Anterior cingulate cortex (tissue), 58 donors: ENCODE data around the gene POU4F1.

ENCODE experiments used
- DNase-seq, 58 donors: peaks; one replicate each; lab custom pipeline; 2025; lab: John Stamatoyannopoulos, UW

POU4F1 gene

DNA sequence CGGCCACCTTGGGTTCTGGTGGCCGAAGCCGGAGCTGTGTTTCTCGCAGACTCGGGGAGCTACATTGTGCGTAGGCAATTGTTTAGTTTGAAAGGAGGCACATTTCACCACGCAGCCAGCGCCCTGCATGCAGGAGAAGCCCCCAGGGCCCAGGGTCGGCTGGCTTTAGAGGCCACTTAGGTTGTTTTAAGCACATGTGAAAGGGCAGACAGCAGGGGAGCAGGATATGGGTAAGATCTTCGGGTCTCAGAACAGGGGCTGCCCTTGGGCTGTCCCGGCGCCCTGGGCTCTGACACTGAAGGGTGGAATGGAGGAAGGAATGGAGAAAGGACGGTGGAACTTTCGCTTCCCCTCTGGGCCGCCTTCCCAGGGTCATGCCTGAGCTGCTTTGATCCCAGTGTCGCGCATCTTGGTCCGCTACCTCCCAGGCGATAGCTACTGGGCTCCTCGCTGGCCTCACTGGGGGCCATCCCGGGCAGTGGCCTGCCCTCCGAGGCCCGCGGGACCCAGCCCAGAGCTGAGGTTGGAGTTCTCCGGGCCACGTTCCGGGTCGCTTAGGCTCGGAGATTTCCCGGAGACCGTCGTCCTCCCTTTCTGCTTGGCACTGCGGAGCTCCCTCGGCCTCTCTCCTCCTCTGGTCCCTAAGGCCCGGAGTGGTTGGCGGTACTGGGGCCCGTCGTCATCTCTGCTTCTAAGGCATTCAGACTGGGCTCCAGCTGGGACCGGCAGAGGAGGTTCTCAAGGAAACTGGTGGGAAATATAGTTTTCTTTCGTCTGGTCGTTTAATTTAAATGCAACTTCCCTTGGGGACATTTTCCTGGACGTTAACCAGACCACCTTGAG, 4.3 kb upstream of the POU4F1 start:
- DNase-seq, result no peak

DNA sequence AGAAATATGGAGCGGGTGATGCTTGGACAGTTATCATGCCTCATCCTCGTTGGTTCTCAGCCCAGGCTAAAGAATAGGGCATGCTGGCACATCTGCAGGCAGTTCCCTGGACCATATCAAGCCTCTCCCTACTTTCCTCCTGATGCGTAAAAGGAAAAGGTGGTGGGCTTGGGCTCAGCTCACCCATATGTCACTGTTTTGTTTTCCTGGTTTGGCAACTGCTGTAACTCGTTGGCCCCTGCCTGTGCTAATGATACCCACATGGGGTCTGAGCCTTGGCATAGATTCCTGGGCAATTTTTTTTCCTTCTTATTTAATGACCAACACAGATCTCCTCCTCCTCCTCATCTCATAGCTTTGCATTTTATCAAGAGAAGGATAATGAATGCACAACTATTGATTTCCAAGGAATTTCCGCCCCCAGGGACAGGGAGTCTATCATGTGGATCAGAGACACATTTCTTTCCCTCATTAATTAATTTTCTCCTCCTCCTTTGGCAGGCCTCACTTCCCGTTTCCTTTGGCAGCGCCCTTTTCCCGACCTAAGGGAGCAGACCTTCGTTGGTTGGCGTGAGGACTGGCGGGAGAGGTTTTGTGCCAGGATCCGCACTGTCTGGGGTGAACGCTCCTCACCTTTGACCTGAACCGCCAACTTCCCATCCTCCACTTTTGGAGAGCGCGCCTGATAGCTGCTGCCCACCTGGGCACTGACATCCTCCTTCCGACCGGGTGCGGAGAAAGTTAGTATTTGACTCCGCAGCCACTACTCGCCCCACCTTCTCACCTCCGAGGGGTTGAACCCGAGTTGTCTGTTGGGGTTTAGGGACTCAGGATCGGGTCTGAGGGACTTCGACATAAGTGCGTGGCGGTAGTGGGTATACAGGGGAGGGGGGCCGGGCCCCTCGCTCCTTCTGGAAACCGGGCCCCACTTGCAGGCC, 3.4 kb upstream of the POU4F1 start:
- DNase-seq, result no peak

DNA sequence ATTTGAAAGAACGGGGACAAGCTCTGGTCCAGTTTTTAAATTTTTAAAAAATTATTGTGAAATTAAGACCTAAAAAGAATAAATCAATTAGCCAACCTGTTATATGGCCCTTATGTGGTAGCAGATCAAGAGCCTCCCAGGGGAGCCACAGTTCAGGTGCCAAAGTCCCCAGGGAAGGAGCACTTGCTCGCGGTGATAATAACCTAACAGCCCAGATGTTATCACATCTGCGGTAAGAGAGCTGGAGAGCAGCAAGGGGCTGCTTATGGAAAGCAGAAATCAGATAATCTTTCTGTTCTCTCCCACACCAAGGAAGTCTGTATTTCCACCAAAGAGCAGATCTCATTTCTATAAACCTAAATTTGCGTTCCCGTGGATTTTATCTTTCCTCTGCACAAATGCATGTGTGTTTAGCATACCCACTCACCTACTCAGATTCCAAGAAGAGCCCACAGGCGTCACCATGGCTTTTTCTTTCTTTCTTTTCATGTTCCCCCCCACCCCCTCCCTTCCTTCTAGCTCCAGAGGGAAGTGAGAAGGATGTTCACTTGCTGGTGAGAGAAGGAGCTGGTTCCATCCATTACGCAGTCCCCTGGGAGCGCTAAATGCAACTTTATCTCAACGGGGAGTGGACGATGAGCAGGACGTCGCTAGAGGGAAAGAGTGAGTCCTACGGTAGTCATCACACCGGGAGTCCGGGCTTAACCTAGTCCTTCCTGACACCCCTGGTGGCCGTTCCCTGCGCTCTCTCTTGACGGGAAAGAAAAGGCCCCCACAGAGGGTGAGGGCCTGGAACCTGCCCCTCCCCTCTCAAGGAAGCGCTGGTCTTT, 1.6 kb upstream of the POU4F1 start:
- DNase-seq, result no peak

DNA sequence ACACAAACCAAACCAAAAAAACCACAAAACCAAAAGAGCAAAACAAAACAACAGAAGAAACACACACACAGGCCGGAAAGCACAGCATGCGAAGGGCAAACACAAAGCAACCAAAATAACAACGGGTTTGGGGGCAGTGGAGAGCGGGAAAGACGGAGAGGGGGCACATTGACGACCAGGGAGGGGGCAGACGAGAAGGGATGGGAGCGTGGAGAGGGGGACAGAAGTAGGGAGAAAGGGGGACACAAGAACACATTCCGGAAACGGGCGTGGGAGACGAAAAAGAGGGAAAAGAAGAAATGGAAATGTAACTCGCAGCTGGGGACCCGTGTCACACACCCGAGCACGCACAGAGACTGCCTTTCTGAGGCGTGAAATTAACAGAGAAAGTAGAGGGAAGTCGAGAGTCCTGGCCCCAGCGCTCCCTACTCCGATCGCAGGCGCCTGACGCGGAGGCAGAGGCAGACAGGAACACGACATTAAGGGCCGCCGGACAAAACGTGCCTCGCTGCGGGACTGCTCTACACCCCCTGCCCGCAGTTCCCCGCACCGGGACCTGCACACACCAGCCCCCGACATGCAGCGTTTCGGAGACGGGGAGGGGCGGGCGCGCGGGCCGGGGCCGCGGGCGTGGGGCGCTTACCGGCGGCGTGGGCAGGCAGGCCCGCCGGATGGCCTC, 652 bp downstream of the POU4F1 start:
- DNase-seq, result no peak

DNA sequence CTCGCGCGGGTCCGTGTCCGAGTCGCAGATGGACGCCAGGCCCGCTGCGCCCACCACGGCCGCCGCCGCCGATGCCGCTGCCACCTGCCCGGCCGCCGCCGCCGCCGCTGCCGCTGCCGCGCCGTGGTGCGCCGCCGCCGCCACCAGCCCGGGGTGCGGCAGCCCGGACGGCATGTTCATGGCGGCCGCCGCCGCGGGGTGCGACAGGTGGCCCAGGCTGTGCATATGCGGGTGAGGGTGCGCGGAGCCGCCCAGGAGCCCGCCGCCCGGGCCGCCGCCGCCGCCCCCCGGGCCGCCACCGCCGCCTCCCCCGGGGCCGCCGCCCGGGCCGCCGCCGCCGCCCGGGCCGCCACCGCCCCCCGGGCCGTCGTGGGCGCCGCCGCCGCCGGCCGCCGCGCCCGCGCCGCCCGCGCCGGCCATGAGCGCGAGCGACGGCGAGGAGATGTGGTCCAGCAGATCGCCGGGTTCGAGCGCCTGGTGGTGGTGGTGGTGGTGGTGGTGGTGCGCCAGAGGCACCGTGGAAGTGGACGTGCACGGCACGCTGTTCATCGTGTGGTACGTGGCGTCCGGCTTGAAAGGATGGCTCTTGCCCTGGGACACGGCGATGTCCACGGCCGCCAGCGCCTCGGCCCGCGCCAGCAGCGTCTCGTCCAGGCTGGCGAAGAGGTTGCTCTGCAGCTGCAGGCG, 1.3 kb downstream of the POU4F1 start:
- DNase-seq, result no peak

DNA sequence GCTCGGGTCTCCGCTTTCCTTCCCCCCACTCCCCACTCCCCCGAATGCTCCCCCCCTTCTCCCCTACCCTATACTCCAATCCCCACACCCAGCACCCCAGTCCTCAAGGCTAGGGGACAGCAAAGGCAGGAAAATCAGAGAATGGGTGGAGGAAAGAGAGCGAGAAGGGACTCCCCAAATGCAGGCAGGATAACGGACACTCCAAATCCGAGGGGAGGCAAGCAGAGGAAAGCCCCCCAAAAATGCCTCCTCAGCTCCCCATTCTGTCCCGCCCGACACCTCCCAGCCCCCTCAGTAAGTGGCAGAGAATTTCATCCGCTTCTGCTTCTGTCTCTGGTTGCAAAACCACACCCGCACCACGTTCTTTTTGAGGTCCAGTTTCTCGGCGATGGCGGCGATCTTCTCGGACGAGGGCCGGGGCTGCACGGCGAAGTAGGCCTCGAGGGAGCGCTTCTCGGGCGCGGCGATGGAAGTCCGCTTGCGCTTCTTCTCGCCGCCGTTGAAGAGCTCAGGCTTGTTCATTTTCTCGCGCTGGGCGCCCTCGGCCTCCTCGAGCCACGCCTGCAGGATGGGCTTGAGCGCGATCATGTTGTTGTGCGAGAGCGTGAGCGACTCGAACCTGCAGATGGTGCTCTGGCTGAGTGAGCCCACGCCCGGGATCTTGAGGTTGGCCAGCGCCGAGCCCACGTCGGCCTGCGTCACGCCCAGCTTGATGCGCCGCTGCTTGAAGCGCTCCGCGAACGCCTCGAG, 2.1 kb downstream of the POU4F1 start:
- no peak for DNase-seq

DNA sequence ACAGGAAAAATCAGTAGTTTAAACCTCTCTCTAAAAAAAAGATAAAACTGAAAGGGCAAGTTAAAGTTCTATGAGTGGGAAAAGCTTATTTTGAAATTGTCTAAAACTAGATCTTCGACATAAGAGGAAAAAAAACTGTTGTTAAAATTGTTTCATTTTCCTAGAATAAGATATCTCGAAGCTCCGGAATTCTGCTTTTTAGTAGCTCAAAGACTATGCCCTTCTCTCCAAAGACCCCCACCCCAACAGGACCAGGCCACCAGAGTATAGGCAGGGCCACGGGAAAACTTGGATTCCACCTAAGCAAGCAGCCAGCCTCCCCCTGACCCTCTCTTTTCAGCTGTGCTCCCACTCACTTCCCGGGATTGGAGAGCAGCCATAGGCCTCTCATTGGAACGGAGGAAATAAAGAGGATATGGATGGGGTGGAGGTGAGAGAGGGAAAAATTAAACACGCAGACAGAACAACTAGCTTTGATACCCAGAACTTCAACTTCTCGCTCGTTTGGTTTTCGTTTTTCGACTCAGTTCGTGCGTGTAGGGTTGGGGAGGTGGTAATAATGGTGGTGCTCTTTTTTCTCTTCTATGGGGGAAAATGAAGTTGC, 3.0 kb downstream of the POU4F1 start:
- no peak for DNase-seq

DNA sequence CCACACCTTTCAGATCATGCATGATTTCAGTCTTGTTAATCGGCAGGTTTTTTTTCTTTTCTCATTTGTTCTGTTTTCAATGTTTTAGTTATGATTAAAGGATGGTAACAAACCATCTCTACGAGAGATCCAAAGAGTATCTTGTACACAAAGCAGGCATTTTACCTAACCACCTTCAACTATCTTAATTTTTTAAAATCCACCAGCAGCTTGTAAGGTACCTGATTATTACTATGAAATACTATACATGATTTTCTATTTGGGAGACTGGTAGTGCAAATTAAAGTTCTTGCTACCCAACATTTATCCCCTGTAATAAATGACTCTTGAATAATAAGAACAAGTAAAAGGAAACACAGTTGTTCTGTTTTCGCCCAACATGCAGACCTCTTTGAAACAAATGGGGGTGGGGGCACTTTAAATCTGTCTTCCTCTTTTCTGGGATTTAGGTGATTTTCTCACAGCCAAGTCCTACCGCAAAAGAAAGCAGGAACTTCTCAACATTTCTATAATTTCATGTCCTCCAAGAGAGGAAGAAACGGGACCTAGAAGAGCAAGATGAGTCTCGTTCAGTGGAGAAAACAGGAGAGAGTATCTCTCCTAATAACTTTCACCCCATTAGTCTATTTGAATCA, 3.6 kb downstream of the POU4F1 start:
- no peak for DNase-seq

DNA sequence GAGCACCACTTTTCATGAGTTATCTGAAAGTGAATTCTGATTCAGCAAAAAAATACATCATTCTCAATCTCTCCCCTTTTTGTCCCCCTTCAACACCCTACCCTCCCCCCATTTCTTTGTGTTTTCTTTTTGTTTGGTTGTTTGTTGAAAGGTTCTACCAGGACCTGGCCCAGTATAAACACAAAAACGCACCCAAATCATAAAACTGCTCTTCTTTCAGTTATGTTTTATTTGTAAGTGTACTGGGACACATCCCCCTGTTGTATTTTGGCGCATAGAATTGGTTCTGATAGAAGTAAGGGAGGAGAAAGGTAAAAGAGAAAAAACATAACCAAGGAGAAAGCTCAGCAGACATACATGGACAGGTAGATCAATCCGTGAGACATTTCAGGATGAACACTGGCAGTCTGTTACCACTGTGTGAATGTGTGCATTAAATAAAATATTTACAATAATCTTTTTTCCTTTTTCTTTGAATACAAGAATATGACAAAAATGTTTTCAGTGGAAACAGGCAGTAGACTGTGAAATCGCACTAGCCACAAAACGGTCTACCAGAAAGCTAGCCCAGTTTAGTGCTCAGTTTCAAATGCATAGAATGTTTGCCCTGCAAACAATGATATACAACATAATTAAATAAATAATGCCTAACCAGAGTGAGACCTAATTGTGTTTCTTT, 4.2 kb downstream of the POU4F1 start:
- no peak for DNase-seq

DNA sequence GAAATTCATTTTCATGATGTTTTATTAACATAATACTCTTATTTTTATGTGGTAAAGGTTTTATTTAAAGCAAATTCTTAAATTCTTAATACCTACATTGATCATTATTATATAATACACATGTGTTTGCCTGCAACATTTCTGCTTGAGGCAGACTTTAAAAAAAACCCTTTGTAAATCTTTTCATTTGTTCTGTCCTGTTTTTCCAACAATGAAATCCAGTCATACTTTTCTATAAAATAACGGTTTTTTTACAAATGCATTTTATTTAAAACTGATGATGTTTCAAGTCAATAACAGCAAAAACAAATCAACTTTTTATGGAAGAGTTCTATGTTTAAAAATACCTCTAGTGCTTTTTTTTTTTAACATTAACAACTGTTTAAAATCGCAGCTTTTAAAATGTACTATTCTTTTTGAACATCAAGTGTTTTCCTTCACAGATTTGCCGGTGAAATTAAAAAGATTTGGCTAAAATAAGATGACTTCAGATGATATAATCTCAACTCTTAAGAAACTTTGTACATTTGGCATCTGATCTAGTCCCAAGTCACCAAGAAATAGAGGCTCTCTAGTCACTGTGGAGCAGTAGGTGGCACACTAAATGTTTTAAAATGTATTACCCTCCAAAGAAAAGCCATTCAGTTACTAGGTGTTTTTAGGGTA, 5.1 kb downstream of the POU4F1 start:
- no peak for DNase-seq

DNA sequence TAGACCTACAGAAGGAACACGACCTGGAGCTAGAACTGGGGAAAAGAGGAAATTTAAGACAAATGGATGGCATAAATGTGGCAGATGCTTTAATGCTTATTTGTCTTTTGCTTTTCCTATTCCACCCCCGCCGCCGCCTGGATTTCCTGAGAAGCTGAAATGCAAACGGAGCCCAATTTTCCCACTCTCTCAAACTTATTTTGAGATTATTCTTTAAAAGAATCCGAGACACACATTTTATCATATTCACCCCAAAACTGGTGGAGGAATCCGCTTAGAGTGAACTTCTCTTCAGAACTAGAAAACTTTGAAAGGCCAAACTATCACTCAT, 5.8 kb downstream of the POU4F1 start:
- no peak for DNase-seq

DNA sequence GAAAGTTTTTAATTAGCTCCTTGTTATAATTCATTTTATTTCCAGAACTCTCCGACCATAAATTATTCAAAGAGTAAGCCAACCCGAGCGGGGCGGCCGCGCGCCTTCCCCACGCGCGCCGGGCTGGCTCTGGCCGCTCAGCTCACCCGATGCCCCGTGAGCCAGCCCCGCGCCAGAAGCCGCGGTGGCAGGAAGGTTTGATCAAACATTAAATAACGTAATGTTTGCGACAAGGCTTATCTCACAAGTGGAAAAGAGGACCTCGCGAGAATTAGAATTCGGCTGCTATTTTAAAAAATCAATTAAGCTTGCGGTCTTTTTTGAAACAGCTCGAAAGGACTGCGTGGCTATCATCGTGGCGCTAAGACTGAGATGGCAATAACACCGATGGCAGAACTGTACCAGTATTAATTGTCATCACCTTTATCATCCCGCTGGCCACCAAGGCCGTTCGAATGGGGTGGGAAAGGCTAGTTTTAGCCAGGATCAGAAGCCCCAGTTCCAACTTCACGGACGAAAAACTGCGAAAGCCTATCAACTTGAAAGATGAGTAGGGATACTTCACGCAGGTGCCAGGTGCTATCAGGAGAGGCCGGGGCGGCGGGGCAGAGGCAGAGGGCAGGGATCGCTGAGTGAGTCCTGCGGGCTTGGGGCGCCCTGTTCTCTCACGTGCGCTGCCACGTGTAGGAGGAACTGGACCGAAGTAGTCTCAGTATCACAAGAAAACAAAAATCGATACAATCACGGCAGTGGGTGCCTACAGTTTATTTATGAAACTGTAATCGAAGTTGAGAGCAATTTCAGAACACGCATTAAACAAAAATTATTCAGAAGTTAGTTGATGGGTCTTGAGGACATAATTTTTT, 6.4 kb downstream of the POU4F1 start:
- DNase-seq, result no peak

DNA sequence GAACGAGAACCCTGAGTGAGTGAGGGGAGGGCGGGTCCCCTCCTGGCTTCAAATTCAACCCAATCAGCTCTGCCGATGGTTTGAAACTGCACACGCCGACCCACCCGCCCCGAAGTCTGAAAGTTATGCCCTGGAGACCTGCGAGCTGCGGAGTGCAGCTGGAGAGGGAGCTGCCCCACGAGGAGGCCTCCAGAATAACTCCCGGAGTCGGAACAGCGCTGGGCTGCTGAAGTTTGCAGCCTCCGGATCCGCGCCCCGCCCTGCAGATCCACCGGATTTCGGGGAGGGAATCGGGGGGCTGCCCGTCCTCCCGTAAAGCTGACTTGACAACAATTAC, 7.0 kb downstream of the POU4F1 start:
- DNase-seq, result no peak

DNA sequence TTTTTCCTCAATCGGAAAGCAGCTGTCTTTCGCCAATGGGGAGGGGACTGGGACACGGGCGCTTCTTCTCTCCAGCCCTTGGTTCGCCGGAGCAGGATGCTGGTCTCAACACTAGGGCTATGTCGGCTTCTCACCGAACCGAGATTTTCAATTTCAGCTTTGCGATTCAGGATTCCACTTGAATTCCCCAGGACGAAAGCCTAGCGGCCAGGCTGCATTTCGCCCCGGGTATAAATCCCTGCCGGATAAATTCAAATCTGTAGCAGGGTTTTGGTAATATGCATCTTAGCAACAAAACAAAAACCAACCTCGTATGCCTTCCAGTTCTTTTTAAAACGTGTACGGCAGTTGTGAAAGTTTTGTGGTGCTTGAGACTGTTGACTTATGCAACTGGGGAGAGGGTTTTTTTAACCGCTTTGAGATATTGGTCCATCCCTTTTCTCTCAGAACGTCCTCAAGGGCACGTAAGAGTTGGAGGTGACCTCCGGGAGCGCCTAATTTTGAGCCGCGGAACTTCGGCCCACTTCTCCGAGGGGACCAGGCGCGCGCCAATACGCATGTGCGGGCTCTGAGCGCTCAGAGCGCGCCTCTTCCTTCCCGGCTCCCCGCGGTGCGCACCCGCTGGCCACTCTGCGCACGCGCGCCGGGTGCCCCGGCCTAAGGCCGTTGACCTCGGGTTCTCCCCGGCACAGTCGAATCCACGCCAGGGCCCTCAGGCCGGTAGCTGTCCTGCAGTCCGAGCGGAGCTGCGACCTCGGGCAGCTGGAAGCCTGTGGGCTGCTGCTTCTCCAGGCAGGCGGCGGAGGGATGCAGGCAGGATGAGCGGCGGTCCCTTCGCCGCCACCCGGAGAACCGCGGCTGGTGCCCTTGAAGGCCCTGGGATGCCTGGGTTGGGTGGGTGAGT, 7.6 kb downstream of the POU4F1 start:
- no peak for DNase-seq

DNA sequence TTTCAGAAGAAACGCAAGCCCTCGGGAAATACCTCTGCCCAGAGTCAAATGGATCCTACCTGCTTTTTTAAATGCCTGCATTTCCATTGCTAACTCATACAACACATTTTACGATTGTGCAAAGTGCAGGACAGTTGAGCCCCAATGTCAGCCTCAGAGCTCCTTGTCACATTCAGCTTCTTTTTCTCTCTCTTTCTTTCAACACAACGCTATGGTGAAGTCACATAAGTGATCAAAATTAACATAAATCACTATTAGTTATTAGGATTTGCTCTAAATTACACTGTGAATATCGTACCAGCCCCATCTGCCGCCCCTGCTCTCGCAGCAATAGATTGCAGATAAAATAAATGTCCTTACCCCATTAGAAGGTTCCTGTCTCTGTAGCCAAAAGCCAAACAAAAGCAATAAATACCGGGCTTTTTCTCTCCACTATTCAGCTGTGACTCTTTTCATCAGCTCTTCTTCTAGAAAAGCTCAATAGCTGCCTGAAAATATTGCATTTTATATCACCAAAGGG, 8.8 kb downstream of the POU4F1 start:
- DNase-seq, result no peak
